Chondrocyte (in vitro differentiated cells): ENCODE results near the gene SORL1-AS1.

ENCODE experiments used
- DNase-seq: peaks from one replicate; pipeline ENCODE4 v3.0.0; 2021; ENCODE audit warnings: mixed read lengths, low spot score
- H3K27ac Mint-ChIP-seq: one replicate; pipeline ENCODE4 v1.8.0; 2021; ENCODE audit warnings: mild to moderate bottlenecking, moderate library complexity, mixed read lengths; ENCODE audit not compliant: unreplicated experiment
- H3K27me3 Mint-ChIP-seq: 2 replicates; pipeline ENCODE4 v1.8.0; 2021; ENCODE audit warnings: low read depth, mixed read lengths
- H3K36me3 Mint-ChIP-seq: 2 replicates; pipeline ENCODE4 v1.8.0; 2021; ENCODE audit warnings: low read depth, mixed read lengths
- H3K4me1 Mint-ChIP-seq: 2 replicates; pipeline ENCODE4 v1.8.0; 2021; ENCODE audit warnings: low read depth, mild to moderate bottlenecking, mixed read lengths
- H3K4me3 Mint-ChIP-seq: one replicate; pipeline ENCODE4 v1.8.0; 2021; ENCODE audit warnings: mild to moderate bottlenecking, moderate library complexity, mixed read lengths; ENCODE audit not compliant: unreplicated experiment
- H3K9me3 Mint-ChIP-seq: 2 replicates; pipeline ENCODE4 v1.8.0; 2021; ENCODE audit warnings: low read depth, mixed read lengths
- CTCF ChIP-seq: fragments of 200-600 bp; sonication (generic); IDR thresholded peaks from 2 replicates; pipeline ENCODE4 v1.5.0; 2021; ENCODE audit warnings: antibody characterized with exemption, mild to moderate bottlenecking, moderate library complexity

SORL1-AS1 gene

GRCh38 chr11:121473064-121473777 lies 20.5 kb upstream of the SORL1-AS1 start:
- peak overlapping the region; percentile 58 for H3K27ac Mint-ChIP-seq
- no peak for TF ChIP-seq CTCF
- H3K4me3 Mint-ChIP-seq = peak overlapping the region; percentile 22
- peaks cover 9% of the 10 kb centered on the region for H3K27me3 Mint-ChIP-seq
- H3K9me3 Mint-ChIP-seq = no peaks in the 10 kb centered on the region
- no peak for DNase-seq
- H3K36me3 Mint-ChIP-seq = no peaks in the 10 kb centered on the region
- peaks cover 25% of the 10 kb centered on the region for H3K4me1 Mint-ChIP-seq

- no peak for TF ChIP-seq CTCF
- Mint-ChIP-seq H3K36me3 (no peaks in the 10 kb centered on the region), H3K4me3 (no peak overlapping the region), H3K27me3 (peaks cover 7% of the 10 kb centered on the region), H3K4me1 (peaks cover 33% of the 10 kb centered on the region), H3K9me3 (no peaks in the 10 kb centered on the region), H3K27ac (no peak overlapping the region)
- no peak for DNase-seq
These were observed 19.5 kb upstream of the SORL1-AS1 start for GRCh38 chr11:121472312-121472711.

DNA sequence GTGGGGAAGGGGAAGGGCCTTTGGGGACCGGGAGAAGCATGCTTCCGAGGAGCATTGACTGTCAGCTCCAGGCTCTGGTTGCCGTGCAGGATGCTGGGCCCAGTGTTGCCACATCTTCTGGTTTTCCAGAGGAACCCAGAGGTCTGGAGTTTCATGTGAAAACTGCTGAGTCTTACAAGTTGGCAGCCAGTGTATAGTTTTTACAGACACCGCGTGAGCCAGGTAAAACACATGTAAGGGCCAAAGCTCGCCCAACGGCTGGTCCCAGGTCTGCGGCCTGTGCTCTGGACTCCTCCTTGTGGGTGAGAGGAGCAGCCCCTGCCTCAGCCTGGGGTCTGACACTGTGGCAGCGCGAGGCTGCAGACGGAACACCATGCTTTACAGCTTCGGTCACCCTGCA lies 18.4 kb upstream of the SORL1-AS1 start:
- no peaks in the 10 kb centered on the region for H3K36me3 Mint-ChIP-seq
- no peak for TF ChIP-seq CTCF
- no peaks in the 10 kb centered on the region for H3K9me3 Mint-ChIP-seq
- H3K27me3 Mint-ChIP-seq = peaks cover 2% of the 10 kb centered on the region
- no peak overlapping the region for H3K27ac Mint-ChIP-seq
- H3K4me1 Mint-ChIP-seq = peaks cover 44% of the 10 kb centered on the region
- no peak overlapping the region for H3K4me3 Mint-ChIP-seq
- no peak for DNase-seq

DNA sequence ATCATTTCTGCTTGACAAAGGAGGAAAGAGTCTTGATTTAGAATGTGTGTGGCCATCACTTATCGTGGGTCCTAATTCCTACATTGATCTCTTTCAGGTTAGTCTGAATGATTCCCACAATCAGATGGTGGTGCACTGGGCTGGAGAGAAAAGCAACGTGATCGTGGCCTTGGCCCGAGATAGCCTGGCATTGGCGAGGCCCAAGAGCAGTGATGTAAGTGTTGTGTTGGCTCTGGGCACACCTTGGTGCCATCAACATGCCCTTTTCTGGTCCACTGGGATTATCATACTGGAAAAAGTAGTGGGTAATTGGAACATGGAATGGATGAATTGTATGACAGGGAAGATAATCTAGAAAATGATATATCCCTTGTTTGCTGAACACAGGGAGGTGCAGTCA lies 17.1 kb upstream of the SORL1-AS1 start:
- no peaks in the 10 kb centered on the region for H3K36me3 Mint-ChIP-seq
- H3K27me3 Mint-ChIP-seq = no peaks in the 10 kb centered on the region
- DNase-seq = no peak
- TF ChIP-seq CTCF = no peak
- no peak overlapping the region for H3K4me3 Mint-ChIP-seq
- H3K9me3 Mint-ChIP-seq = no peaks in the 10 kb centered on the region
- H3K27ac Mint-ChIP-seq = no peak overlapping the region
- peaks cover 57% of the 10 kb centered on the region for H3K4me1 Mint-ChIP-seq

- Mint-ChIP-seq H3K27ac (no peak overlapping the region), H3K4me3 (no peak overlapping the region), H3K4me1 (peaks cover 62% of the 10 kb centered on the region), H3K9me3 (no peaks in the 10 kb centered on the region), H3K27me3 (no peaks in the 10 kb centered on the region), H3K36me3 (no peaks in the 10 kb centered on the region)
- TF ChIP-seq CTCF = no peak
- DNase-seq = no peak
These were observed 15.2 kb upstream of the SORL1-AS1 start for GRCh38 chr11:121467965-121468364.
